HG03045 (cell line): Measurements from ENCODE around the gene ALOXE3.

Experiments
- ATAC-seq: cut with Tn5 transposase; IDR thresholded peaks from one replicate; pipeline ENCODE4 v1.9.1; 2021; ENCODE audit warnings: mild to moderate bottlenecking, moderate library complexity; ENCODE audit not compliant: unreplicated experiment

Gene ALOXE3

GRCh38 chr17:8142887-8143580 is 24.7 kb upstream of the ALOXE3 start:
- ATAC-seq: no peak

GRCh38 chr17:8142158-8142886 is 24.0 kb upstream of the ALOXE3 start:
- no peak for ATAC-seq

GRCh38 chr17:8141741-8142140 is 23.4 kb upstream of the ALOXE3 start:
- ATAC-seq: no peak

GRCh38 chr17:8141045-8141444 is 22.7 kb upstream of the ALOXE3 start:
- ATAC-seq: no peak

GRCh38 chr17:8140065-8141029 is 22.0 kb upstream of the ALOXE3 start:
- no peak for ATAC-seq

GRCh38 chr17:8138672-8139371 is 20.5 kb upstream of the ALOXE3 start:
- peak; percentile 79 for ATAC-seq

- ATAC-seq: no peak
Measured at GRCh38 chr17:8138374-8138671, 20.0 kb upstream of the ALOXE3 start.

- ATAC-seq: no peak
Measured at GRCh38 chr17:8137645-8138373, 19.5 kb upstream of the ALOXE3 start.

- no peak for ATAC-seq
Measured at GRCh38 chr17:8133941-8134340, 15.6 kb upstream of the ALOXE3 start.

GRCh38 chr17:8133399-8133798 is 15.1 kb upstream of the ALOXE3 start:
- no peak for ATAC-seq

GRCh38 chr17:8131844-8132441 is 13.6 kb upstream of the ALOXE3 start:
- ATAC-seq: no peak

GRCh38 chr17:8128125-8128784 is 9.9 kb upstream of the ALOXE3 start:
- no peak for ATAC-seq

GRCh38 chr17:8126491-8127066 is 8.3 kb upstream of the ALOXE3 start:
- ATAC-seq: no peak

GRCh38 chr17:8125947-8126490 is 7.7 kb upstream of the ALOXE3 start:
- ATAC-seq: no peak

GRCh38 chr17:8125154-8125946 is 7.0 kb upstream of the ALOXE3 start:
- ATAC-seq: no peak

GRCh38 chr17:8124350-8125153 is 6.2 kb upstream of the ALOXE3 start:
- no peak for ATAC-seq

- ATAC-seq: no peak
Measured at GRCh38 chr17:8123695-8124349, 5.5 kb upstream of the ALOXE3 start, which contains the start of gene HES7. Gene HES7, minus strand, starts transcription at chr17:8124106. Its CDS starts 22 bp downstream, at chr17:8124084.
